ENCODE data around the gene TPRN. TPM values are rescaled to one million over a fixed set of nuclear protein-coding genes. Genes with fewer than 3 reads are reported as not detected.

The TPRN gene
- total RNA-seq, 4 donors from 2014 or later = 3.4 to 10.2 (median 6.3) TPM

GRCh38 chr9:137184881-137185660 lies 15.5 kb downstream of the TPRN start:
- no peak for TF ChIP-seq CTCF (IDR thresholded peaks at IDR 0.05 in 4 of 5, conservative IDR thresholded peaks at IDR 0.05 in 1 of 5)
- no peak for TF ChIP-seq POLR2A (IDR thresholded peaks at IDR 0.05)
- H3K4me3 ChIP-seq = no peak overlapping the region
- no peak overlapping the region for H3K27ac ChIP-seq
- DNase-seq (no peak), ATAC-seq (no peak)
- in situ Hi-C loops (cut with MboI; ENCODE audit: low sequenced_read_pairs in 4 of 4) (no loop called here), intact Hi-C loops (cut with DNase I; ENCODE audit: low total_unique reads) (no loop called here)
- peaks cover 32 to 37% of the 10 kb centered on the region in 2 donors for H3K4me1 ChIP-seq
- H3K27me3 ChIP-seq = no peaks in the 10 kb centered on the region
- peaks cover 3 to 54% of the 10 kb centered on the region in 2 donors for H3K36me3 ChIP-seq
- H3K9me3 ChIP-seq = no peaks in the 10 kb centered on the region

- no peaks in the 10 kb centered on the region for H3K27me3 ChIP-seq
- no peak overlapping the region for H3K27ac ChIP-seq
- TF ChIP-seq POLR2A (IDR thresholded peaks at IDR 0.05) = no peak
- no peak for TF ChIP-seq CTCF (IDR thresholded peaks at IDR 0.05 in 4 of 5, conservative IDR thresholded peaks at IDR 0.05 in 1 of 5)
- intact Hi-C loops (cut with DNase I; ENCODE audit: low total_unique reads) = no loop called here
- no peaks in the 10 kb centered on the region for H3K9me3 ChIP-seq
- peaks cover 3 to 61% of the 10 kb centered on the region in 2 donors for H3K36me3 ChIP-seq
- no peak overlapping the region for H3K4me3 ChIP-seq
- ATAC-seq = no peak
- DNase-seq = no peak
- peaks cover 22 to 27% of the 10 kb centered on the region in 2 donors for H3K4me1 ChIP-seq
- in situ Hi-C loops (cut with MboI; ENCODE audit: low sequenced_read_pairs in 4 of 4) = no loop called here
These were observed 16.5 kb downstream of the TPRN start for GRCh38 chr9:137183980-137184595.

- Histone ChIP-seq H3K27me3 (no peaks in the 10 kb centered on the region), H3K9me3 (no peaks in the 10 kb centered on the region), H3K27ac (no peak overlapping the region), H3K4me1 (peaks cover 21 to 23% of the 10 kb centered on the region in 2 donors), H3K4me3 (no peak overlapping the region), H3K36me3 (peaks cover 3 to 71% of the 10 kb centered on the region in 2 donors)
- in situ Hi-C loops (cut with MboI; ENCODE audit: low sequenced_read_pairs in 4 of 4) (no loop called here), intact Hi-C loops (cut with DNase I; ENCODE audit: low total_unique reads) (no loop called here)
- TF ChIP-seq POLR2A (IDR thresholded peaks at IDR 0.05) = no peak
- TF ChIP-seq CTCF (IDR thresholded peaks at IDR 0.05 in 4 of 5, conservative IDR thresholded peaks at IDR 0.05 in 1 of 5) = no peak
- ATAC-seq = no peak
- DNase-seq = no peak
These were observed 17.7 kb downstream of the TPRN start for GRCh38 chr9:137182836-137183235.

GRCh38 chr9:137181680-137182079 lies 18.9 kb downstream of the TPRN start:
- ATAC-seq = no peak

More at GRCh38 chr9:137181680-137182079, 18.9 kb downstream of the TPRN start:
- H3K27ac ChIP-seq = no peak overlapping the region
- DNase-seq = no peak
- intact Hi-C loops (cut with DNase I; ENCODE audit: low total_unique reads) (no loop called here), in situ Hi-C loops (cut with MboI; ENCODE audit: low sequenced_read_pairs in 4 of 4) (no loop called here)
- H3K4me3 ChIP-seq = no peak overlapping the region
- H3K36me3 ChIP-seq = peaks cover 3 to 71% of the 10 kb centered on the region in 2 donors
- H3K4me1 ChIP-seq = peaks cover 10 to 11% of the 10 kb centered on the region in 2 donors
- no peaks in the 10 kb centered on the region for H3K27me3 ChIP-seq
- TF ChIP-seq CTCF (IDR thresholded peaks at IDR 0.05 in 4 of 5, conservative IDR thresholded peaks at IDR 0.05 in 1 of 5) (no peak), POLR2A (IDR thresholded peaks at IDR 0.05) (no peak)
- H3K9me3 ChIP-seq = no peaks in the 10 kb centered on the region
